Tibial nerve (tissue), 3 donors: ENCODE results near the gene PTGES2.

ENCODE experiments used
- POLR2A ChIP-seq, 2 donors: fragments of 450-650 bp; IDR thresholded peaks; one replicate each; pipeline ENCODE4 v1.6.1; 2017; ENCODE audit warnings: antibody characterized with exemption in 2 of 2, mild to moderate bottlenecking in 2 of 2, moderate library complexity in 2 of 2
- TF ChIP-seq, protein P1 (sequence below), 5 experiments: fragments of 200-600 bp in 3 of 5; fragments of 450-650 bp in 2 of 5; sonication (generic) in 3 of 5; IDR thresholded peaks; one replicate each; pipeline ENCODE4 v1.5.1; 2016 to 2019; ENCODE audit warnings: antibody characterized with exemption in 5 of 5, mild to moderate bottlenecking in 3 of 5, moderate library complexity in 2 of 5

DNA sequence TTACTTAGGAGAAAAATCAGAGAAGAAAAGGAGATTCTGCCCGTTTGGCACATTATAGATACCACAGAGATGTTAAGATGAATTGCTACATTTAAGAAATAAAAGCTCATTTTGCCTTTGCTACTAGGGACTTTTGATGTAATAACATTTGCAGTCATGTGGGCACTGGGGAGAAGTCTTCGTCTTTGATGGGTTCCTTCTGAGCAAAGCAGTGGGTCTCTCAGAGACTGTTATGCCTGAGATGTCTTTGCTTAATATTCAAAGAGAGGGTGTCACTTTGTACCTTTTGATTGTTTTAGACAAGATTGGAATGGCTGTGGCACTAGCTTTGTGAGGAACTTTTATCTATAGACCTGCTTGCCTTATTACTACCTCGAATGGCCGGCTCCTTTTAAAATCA lies 34.5 kb downstream of the PTGES2 start:
- TF ChIP-seq, protein P1, sequence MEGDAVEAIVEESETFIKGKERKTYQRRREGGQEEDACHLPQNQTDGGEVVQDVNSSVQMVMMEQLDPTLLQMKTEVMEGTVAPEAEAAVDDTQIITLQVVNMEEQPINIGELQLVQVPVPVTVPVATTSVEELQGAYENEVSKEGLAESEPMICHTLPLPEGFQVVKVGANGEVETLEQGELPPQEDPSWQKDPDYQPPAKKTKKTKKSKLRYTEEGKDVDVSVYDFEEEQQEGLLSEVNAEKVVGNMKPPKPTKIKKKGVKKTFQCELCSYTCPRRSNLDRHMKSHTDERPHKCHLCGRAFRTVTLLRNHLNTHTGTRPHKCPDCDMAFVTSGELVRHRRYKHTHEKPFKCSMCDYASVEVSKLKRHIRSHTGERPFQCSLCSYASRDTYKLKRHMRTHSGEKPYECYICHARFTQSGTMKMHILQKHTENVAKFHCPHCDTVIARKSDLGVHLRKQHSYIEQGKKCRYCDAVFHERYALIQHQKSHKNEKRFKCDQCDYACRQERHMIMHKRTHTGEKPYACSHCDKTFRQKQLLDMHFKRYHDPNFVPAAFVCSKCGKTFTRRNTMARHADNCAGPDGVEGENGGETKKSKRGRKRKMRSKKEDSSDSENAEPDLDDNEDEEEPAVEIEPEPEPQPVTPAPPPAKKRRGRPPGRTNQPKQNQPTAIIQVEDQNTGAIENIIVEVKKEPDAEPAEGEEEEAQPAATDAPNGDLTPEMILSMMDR (IDR thresholded peaks at IDR 0.05) = no peak
- no peak for TF ChIP-seq POLR2A (IDR thresholded peaks at IDR 0.05)
